NCI-H2227 treated with DMSO at 0.1 percent for 48 hours (cell line): ENCODE measurements around the gene TBCCD1.
A peak's percentile ranks its signal among the peaks of the same experiment; 100 is the strongest.

Experiments used
- DNase-seq: peaks from one replicate; lab custom pipeline; 2025; lab: John Stamatoyannopoulos, UW

Gene TBCCD1

GRCh38 chr3:186567072-186567921 lies at the start of gene TBCCD1:
TSS of gene TBCCD1 (minus strand) at chr3:186567339. CDS start at chr3:186564329, 3,010 bp downstream.
- DNase-seq, result peak; percentile 88

GRCh38 chr3:186616299-186616617 lies 49.1 kb upstream of the TBCCD1 start:
- DNase-seq, result no peak

GRCh38 chr3:186614597-186615483 lies 47.7 kb upstream of the TBCCD1 start:
- peak; percentile 79 for DNase-seq

GRCh38 chr3:186614266-186614596 lies 47.1 kb upstream of the TBCCD1 start:
- no peak for DNase-seq

- DNase-seq, result no peak
These were observed 46.6 kb upstream of the TBCCD1 start for GRCh38 chr3:186613637-186614265.

- no peak for DNase-seq
These were observed 45.8 kb upstream of the TBCCD1 start, which contains the start of gene AHSG for GRCh38 chr3:186612721-186613636. TSS of gene AHSG (plus strand) at chr3:186613060. CDS start at chr3:186613142, 82 bp downstream.

GRCh38 chr3:186612065-186612464 lies 44.9 kb upstream of the TBCCD1 start:
- DNase-seq, result no peak

GRCh38 chr3:186609247-186609868 lies 42.2 kb upstream of the TBCCD1 start:
- DNase-seq, result no peak

GRCh38 chr3:186608624-186609215 lies 41.6 kb upstream of the TBCCD1 start:
- DNase-seq, result no peak

GRCh38 chr3:186605561-186606545 lies 38.7 kb upstream of the TBCCD1 start:
- no peak for DNase-seq

GRCh38 chr3:186605078-186605477 lies 37.9 kb upstream of the TBCCD1 start:
- no peak for DNase-seq

GRCh38 chr3:186603159-186603558 lies 36.0 kb upstream of the TBCCD1 start:
- DNase-seq, result no peak

GRCh38 chr3:186600896-186601295 lies 33.8 kb upstream of the TBCCD1 start:
- DNase-seq, result no peak

- no peak for DNase-seq
These were observed 32.6 kb upstream of the TBCCD1 start for GRCh38 chr3:186599785-186600166.

GRCh38 chr3:186599142-186599784 lies 32.1 kb upstream of the TBCCD1 start:
- DNase-seq, result no peak

GRCh38 chr3:186598794-186599141 lies 31.6 kb upstream of the TBCCD1 start:
- no peak for DNase-seq

- no peak for DNase-seq
These were observed 31.1 kb upstream of the TBCCD1 start for GRCh38 chr3:186598108-186598784.

GRCh38 chr3:186596568-186597287 lies 29.6 kb upstream of the TBCCD1 start:
- DNase-seq, result no peak
